GM12864 (cell line): ENCODE results near the gene CYP4F2.
"Not testable (repeated sequence)": the region's sequence is repeated elsewhere in the genome, so short reads cannot be mapped to it uniquely, and the experiment has no call there.

ENCODE experiments used
- DNase-seq: peaks from one replicate; pipeline ENCODE4 v3.0.0-alpha.2; 2011; ENCODE audit warnings: low read depth
- H3K4me3 ChIP-seq: 2 replicates; pipeline ENCODE4 v1.5.1; 2011; ENCODE audit warnings: mild to moderate bottlenecking, low read depth, low read length, control low read depth
- CTCF ChIP-seq: IDR thresholded peaks from 2 replicates; pipeline ENCODE4 v1.5.1; 2011; ENCODE audit warnings: low read depth, mild to moderate bottlenecking, moderate library complexity, low read length, control low read depth, inconsistent platforms; ENCODE audit errors: missing control alignments

Gene CYP4F2

GRCh38 chr19:15934332-15935078 is 36.6 kb upstream of the CYP4F2 start, which contains the start of gene CYP4F11:
Gene CYP4F11, minus strand, starts transcription at chr19:15934529. Its CDS starts 121 bp downstream, at chr19:15934408.
- no peak within 1 kb of the TSS for H3K4me3 ChIP-seq
- DNase-seq = no peak
- TF ChIP-seq CTCF = no peak

GRCh38 chr19:15933761-15934331 is 36.0 kb upstream of the CYP4F2 start:
- not testable (repeated sequence) for H3K4me3 ChIP-seq, DNase-seq

GRCh38 chr19:15928321-15928720 is 30.4 kb upstream of the CYP4F2 start:
- no peak for DNase-seq
- no peak for TF ChIP-seq CTCF

GRCh38 chr19:15926484-15926883 is 28.6 kb upstream of the CYP4F2 start:
- H3K4me3 ChIP-seq = no peak overlapping the region
- no peak for DNase-seq

More at GRCh38 chr19:15928321-15928720, 30.4 kb upstream of the CYP4F2 start:
- H3K4me3 ChIP-seq = no peak overlapping the region

GRCh38 chr19:15923702-15924101 is 25.8 kb upstream of the CYP4F2 start:
- H3K4me3 ChIP-seq = no peak overlapping the region
- DNase-seq = no peak
- TF ChIP-seq CTCF = no peak

More at GRCh38 chr19:15926484-15926883, 28.6 kb upstream of the CYP4F2 start:
- TF ChIP-seq CTCF = no peak

- no peak for TF ChIP-seq CTCF
- no peak for DNase-seq
- no peak overlapping the region for H3K4me3 ChIP-seq
These were observed 24.1 kb upstream of the CYP4F2 start for GRCh38 chr19:15922021-15922420.

- DNase-seq = no peak
- no peak for TF ChIP-seq CTCF
- H3K4me3 ChIP-seq = no peak overlapping the region
These were observed 21.4 kb upstream of the CYP4F2 start for GRCh38 chr19:15919243-15919642.
